ENCODE data around the gene RNU7-1. TPM values are rescaled to one million over a fixed set of nuclear protein-coding genes. Genes with fewer than 3 reads are reported as not detected.

The RNU7-1 gene
- total and polyA plus RNA-seq, 5 experiments from 2014 or later: not detected

- DNase-seq: no peak
- ATAC-seq: no peak
Observed at GRCh38 chr12:6957741-6958608, 14.4 kb downstream of the RNU7-1 start.

GRCh38 chr12:6958609-6959057 is 15.0 kb downstream of the RNU7-1 start:
- no peak for DNase-seq
- POLR2A ChIA-PET: interaction anchor here (0.7 to 13.5 kb wide), 15 partner anchors 10 to 327 kb away, joined by 3 to 1315 read pairs (median 6); partner anchors contain the start of genes ATN1, C12orf57, EMG1 and ENO2
- Mint-ChIP-seq H3K4me3 (peak overlapping the region; percentile 85 to 99 (median 92)), H3K4me1 (peaks cover 54 to 93% (median 91%) of the 10 kb centered on the region in 4 donors), H3K27me3 (no peaks in the 10 kb centered on the region), H3K36me3 (peaks cover 0 to 62% (median 25%) of the 10 kb centered on the region in 3 donors), H3K27ac (peak overlapping the region; percentile 96 to 100 (median 98)), H3K9me3 (no peaks in the 10 kb centered on the region)
- no peak for ATAC-seq

More at GRCh38 chr12:6957741-6958608, 14.4 kb downstream of the RNU7-1 start:
- POLR2A ChIA-PET: interaction anchor here (0.7 to 13.5 kb wide), 14 partner anchors 10 to 345 kb away, joined by 3 to 1315 read pairs (median 6); partner anchors contain the start of genes ATN1, C12orf57, EMG1 and ENO2
- peak overlapping the region; percentile 85 to 99 (median 92) for H3K4me3 Mint-ChIP-seq
- peaks cover 1 to 66% (median 29%) of the 10 kb centered on the region in 3 donors for H3K36me3 Mint-ChIP-seq
- no peaks in the 10 kb centered on the region for H3K27me3 Mint-ChIP-seq
- peak overlapping the region; percentile 96 to 100 (median 98) for H3K27ac Mint-ChIP-seq
- no peaks in the 10 kb centered on the region for H3K9me3 Mint-ChIP-seq
- H3K4me1 Mint-ChIP-seq: peaks cover 56 to 98% (median 94%) of the 10 kb centered on the region in 4 donors

- Mint-ChIP-seq H3K27ac (peak overlapping the region; percentile 96 to 100 (median 98)), H3K9me3 (no peaks in the 10 kb centered on the region), H3K36me3 (peaks cover 0 to 57% (median 25%) of the 10 kb centered on the region in 3 donors), H3K4me1 (peaks cover 51 to 91% (median 88%) of the 10 kb centered on the region in 4 donors), H3K4me3 (peak overlapping the region; percentile 85 to 99 (median 92)), H3K27me3 (no peaks in the 10 kb centered on the region)
- ATAC-seq (peak; percentile 45 to 72), DNase-seq (peak; percentile 52 to 88 (median 76))
- POLR2A ChIA-PET: interaction anchor here (0.7 to 13.5 kb wide), 17 partner anchors 9 to 328 kb away, joined by 3 to 1315 read pairs (median 6); partner anchors contain the start of genes ATN1, C12orf57, CDCA3 and EMG1
Observed at GRCh38 chr12:6959058-6959804, 15.6 kb downstream of the RNU7-1 start.

GRCh38 chr12:6959805-6960592 is 16.4 kb downstream of the RNU7-1 start:
- no peaks in the 10 kb centered on the region for H3K9me3 Mint-ChIP-seq
- DNase-seq (peak in 1 of 10 donors; percentile 52), ATAC-seq (no peak)
- H3K27ac Mint-ChIP-seq: peak overlapping the region; percentile 96 to 99 (median 98)
- POLR2A ChIA-PET: interaction anchor here (1.1 to 13.5 kb wide), 14 partner anchors 8 to 271 kb away, joined by 3 to 1315 read pairs (median 11); partner anchors contain the start of genes ATN1, C12orf57, CDCA3 and EMG1
- H3K27me3 Mint-ChIP-seq: no peaks in the 10 kb centered on the region
- H3K4me3 Mint-ChIP-seq: peak overlapping the region; percentile 85 to 99 (median 92)
- H3K4me1 Mint-ChIP-seq: peaks cover 46 to 91% (median 86%) of the 10 kb centered on the region in 4 donors
- H3K36me3 Mint-ChIP-seq: peaks cover 0 to 52% (median 25%) of the 10 kb centered on the region in 3 donors

- peak overlapping the region; percentile 96 to 99 (median 98) for H3K27ac Mint-ChIP-seq
- peak in 5 of 10 donors; percentile 9 to 69 (median 50) for DNase-seq
- H3K4me1 Mint-ChIP-seq: peaks cover 48 to 89% (median 85%) of the 10 kb centered on the region in 4 donors
- H3K27me3 Mint-ChIP-seq: no peaks in the 10 kb centered on the region
- no peaks in the 10 kb centered on the region for H3K9me3 Mint-ChIP-seq
- POLR2A ChIA-PET: interaction anchor here (1.0 to 13.5 kb wide), 12 partner anchors 9 to 272 kb away, joined by 3 to 1315 read pairs (median 12); partner anchors contain the start of genes ATN1, C12orf57, CDCA3 and EMG1
- peaks cover 0 to 52% (median 30%) of the 10 kb centered on the region in 3 donors for H3K36me3 Mint-ChIP-seq
- peak; percentile 4 to 11 for ATAC-seq
- peak overlapping the region; percentile 64 to 97 (median 87) for H3K4me3 Mint-ChIP-seq
Observed at GRCh38 chr12:6960593-6961277, 17.1 kb downstream of the RNU7-1 start.

- H3K4me1 Mint-ChIP-seq: peaks cover 46 to 84% (median 82%) of the 10 kb centered on the region in 4 donors
- no peaks in the 10 kb centered on the region for H3K27me3 Mint-ChIP-seq
- H3K27ac Mint-ChIP-seq: peak overlapping the region; percentile 96 to 99 (median 98)
- DNase-seq: peak; percentile 64 to 93 (median 79)
- peak overlapping the region; percentile 64 to 94 (median 87) for H3K4me3 Mint-ChIP-seq
- POLR2A ChIA-PET: interaction anchor here (0.6 to 13.5 kb wide), 13 partner anchors 8 to 272 kb away, joined by 3 to 1315 read pairs (median 12); partner anchors contain the start of genes ATN1, C12orf57, CDCA3 and EMG1
- peaks cover 0 to 49% (median 30%) of the 10 kb centered on the region in 3 donors for H3K36me3 Mint-ChIP-seq
- no peaks in the 10 kb centered on the region for H3K9me3 Mint-ChIP-seq
- ATAC-seq: peak; percentile 75 to 77
Observed at GRCh38 chr12:6961278-6961694, 17.7 kb downstream of the RNU7-1 start.

GRCh38 chr12:6961695-6962284 is 18.2 kb downstream of the RNU7-1 start:
- Mint-ChIP-seq H3K27ac (peak overlapping the region; percentile 96 to 99 (median 98)), H3K4me3 (peak overlapping the region; percentile 64 to 94 (median 87)), H3K36me3 (peaks cover 0 to 49% (median 29%) of the 10 kb centered on the region in 3 donors), H3K4me1 (peaks cover 42 to 80% (median 78%) of the 10 kb centered on the region in 4 donors), H3K9me3 (no peaks in the 10 kb centered on the region), H3K27me3 (no peaks in the 10 kb centered on the region)
- ATAC-seq (peak; percentile 13 to 31), DNase-seq (peak in 2 of 10 donors; percentile 33 to 64)
- POLR2A ChIA-PET: interaction anchor here (0.6 to 13.5 kb wide), 12 partner anchors 8 to 273 kb away, joined by 3 to 1315 read pairs (median 12); partner anchors contain the start of genes ATN1, C12orf57, CDCA3 and EMG1

- no peak for ATAC-seq
- POLR2A ChIA-PET: interaction anchor here (1.5 to 13.5 kb wide), 9 partner anchors 7 to 273 kb away, joined by 5 to 1315 read pairs (median 22); partner anchors contain the start of genes ATN1, C12orf57, CDCA3 and ENO2
- H3K27ac Mint-ChIP-seq: peak overlapping the region; percentile 96 to 99 (median 98)
- no peaks in the 10 kb centered on the region for H3K9me3 Mint-ChIP-seq
- H3K36me3 Mint-ChIP-seq: peaks cover 0 to 50% (median 28%) of the 10 kb centered on the region in 3 donors
- H3K4me3 Mint-ChIP-seq: peak overlapping the region in 9 of 10 donors; percentile 64 to 89 (median 84)
- DNase-seq: peak in 1 of 10 donors; percentile 8
- peaks cover 37 to 73% (median 71%) of the 10 kb centered on the region in 4 donors for H3K4me1 Mint-ChIP-seq
- no peaks in the 10 kb centered on the region for H3K27me3 Mint-ChIP-seq
Observed at GRCh38 chr12:6962285-6963015, 18.8 kb downstream of the RNU7-1 start.

GRCh38 chr12:6963016-6963731 is 19.6 kb downstream of the RNU7-1 start:
- H3K36me3 Mint-ChIP-seq: peaks cover 0 to 50% (median 24%) of the 10 kb centered on the region in 3 donors
- no peaks in the 10 kb centered on the region for H3K9me3 Mint-ChIP-seq
- POLR2A ChIA-PET: interaction anchor here (0.8 to 13.5 kb wide), 9 partner anchors 8 to 111 kb away, joined by 3 to 1315 read pairs (median 20); partner anchors contain the start of genes C12orf57, ENO2, PTPN6 and RNU7-1
- peak in 1 of 10 donors; percentile 60 for DNase-seq
- peaks cover 36 to 66% (median 65%) of the 10 kb centered on the region in 4 donors for H3K4me1 Mint-ChIP-seq
- no peak overlapping the region for H3K4me3 Mint-ChIP-seq
- no peaks in the 10 kb centered on the region for H3K27me3 Mint-ChIP-seq
- no peak for ATAC-seq
- H3K27ac Mint-ChIP-seq: peak overlapping the region in 7 of 10 donors; percentile 37 to 99 (median 71)

All from naive thymus-derived CD8-positive, alpha-beta T cell (primary cell).